GM19467 (cell line): ENCODE measurements around the gene PDE11A.
"Not testable (repeated sequence)": the region's sequence is repeated elsewhere in the genome, so short reads cannot be mapped to it uniquely, and the experiment has no call there.

ENCODE experiments used
- ATAC-seq: cut with Tn5 transposase; IDR thresholded peaks from one replicate; pipeline ENCODE4 v1.9.1; 2021; ENCODE audit warnings: mild to moderate bottlenecking, moderate library complexity; ENCODE audit not compliant: unreplicated experiment

PDE11A gene

DNA sequence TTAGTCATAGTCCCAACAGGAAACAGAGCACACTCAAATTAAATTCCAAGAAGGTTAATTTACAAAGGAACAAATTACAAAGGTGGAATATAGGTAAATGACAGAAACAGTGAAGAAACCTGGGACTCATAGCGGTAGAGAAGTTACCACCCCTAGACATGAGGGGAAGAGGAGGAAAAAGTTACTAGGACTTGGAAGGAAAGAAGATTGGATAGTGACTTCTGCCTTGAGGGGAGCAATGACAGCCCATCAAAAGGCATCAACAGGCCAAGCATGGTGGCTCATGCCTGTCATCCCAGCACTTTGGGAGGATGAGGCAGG is 2.4 kb upstream of the PDE11A start:
- ATAC-seq = no peak

DNA sequence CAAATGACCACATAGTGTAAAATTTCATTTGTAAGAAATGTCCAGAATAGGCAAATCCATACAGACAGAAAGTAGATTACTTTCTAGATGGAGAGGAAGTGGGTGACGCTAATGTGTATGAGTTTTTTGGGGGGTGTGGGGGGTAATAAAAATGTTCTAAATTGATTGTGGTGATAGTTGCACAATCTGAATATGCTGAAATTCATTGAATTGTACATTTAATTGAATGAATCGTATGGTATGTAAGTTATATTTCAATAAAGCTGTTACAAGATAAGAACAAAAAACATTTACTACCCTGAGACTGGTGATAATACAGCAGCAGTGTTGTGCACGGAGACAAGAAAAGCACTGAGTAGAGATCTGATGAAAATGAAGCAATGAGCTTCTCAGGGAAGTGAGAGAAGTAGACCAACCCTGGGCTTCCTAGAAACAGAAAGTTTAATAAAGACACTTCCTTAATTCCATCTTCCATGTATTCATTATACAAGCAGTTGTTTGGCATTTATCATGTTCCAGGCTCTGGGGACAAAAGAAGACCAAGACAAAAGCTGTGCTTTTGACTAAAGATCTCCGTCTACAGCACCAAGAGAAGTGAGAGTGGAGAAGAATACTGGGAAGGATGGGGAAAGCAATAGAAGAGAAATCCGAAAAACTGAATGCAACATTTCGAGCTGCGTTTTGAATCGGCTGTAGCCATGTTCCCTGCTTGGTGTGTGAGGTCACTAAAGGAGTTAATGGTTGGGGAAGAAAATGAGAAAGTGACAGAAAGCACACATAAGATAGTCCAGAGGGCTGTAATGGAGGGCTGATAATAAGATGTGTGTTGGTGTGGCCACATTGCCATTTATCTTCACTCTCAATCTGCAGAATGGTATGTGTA is 1.8 kb upstream of the PDE11A start:
- ATAC-seq = no peak

DNA sequence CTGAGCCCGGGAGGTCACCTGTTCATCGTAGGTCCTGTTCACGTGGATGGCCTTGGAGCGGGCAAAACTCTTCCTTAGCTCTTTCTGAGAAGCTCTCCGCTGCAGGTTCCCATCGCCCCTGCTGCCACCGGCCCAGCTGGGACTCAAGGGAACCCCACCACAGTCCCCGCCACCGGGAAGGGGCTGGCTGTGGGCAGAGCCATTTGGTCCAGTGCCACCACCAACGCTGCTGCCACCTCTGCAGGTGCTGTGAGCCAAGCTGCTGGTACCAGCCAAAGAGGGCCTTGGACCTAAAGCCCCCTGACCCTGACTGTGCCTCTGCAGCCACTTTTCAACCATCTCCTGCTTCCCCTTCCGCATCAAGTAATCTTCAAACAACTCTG is 586 bp downstream of the PDE11A start:
- no peak for ATAC-seq

DNA sequence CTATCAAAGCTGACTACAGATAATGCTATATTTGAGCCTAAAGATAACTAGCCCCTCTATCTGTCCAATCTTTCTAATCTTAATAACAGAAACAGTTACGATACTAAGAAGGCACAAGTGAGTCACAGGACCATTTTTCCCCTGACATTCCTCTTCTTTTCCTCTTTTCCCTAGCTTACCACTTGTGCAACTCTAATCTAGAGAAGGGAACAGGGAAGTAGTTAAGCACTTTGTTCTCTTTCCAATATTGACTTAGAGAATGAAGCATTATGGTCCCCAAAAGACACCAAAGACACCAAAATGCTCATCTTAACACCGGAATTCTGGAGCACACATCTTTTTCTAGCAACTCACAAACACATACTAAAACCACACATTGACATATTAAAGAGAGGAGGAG is 1.8 kb downstream of the PDE11A start:
- no peak for ATAC-seq

DNA sequence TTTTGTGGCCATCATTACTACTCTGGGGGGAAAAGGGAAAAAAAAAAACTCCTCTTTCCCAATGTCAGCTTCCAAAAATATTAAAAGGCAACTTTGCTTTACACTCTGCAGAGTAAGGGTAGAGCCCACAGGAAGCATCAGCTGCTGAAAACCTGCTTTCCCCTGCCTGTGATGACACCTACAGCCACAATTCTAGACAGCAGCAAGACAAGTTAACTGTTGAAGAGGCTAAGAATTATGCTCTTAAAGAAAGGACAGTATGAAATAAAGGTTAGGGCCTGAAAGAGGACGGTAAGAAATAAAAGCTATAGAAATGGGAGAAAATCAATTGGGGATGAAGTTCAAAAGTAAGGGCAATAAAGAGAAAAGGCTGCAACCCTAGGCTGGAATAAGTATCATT is 3.0 kb downstream of the PDE11A start:
- ATAC-seq = no peak

DNA sequence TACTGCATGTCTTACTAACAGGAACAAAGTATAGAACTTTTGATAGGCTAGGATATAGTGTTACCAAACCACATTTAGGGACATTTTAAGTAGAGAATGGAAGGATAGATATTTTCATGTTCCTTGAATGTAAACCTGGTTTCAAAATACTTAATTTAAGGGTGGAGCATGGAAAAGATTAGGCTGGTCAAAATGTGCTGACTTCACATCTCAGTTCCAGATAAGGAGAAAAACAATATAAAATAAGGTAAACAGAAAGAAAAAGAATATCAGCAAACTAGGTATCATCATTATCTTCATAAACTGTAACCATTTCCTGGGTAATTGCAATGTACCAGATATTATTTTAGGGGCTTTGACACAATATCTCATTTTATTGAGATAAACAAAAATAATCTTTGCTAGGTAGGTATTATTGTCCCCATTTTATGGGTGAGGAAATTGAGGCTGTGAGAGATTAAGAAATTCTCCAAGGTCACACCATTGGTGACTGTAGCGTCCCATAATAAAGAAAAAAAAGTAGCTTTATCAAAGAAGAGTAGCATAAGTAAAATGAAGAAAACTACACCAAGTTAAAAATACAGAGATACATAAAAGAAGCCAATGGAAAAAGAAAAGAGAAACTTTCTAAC is 3.6 kb downstream of the PDE11A start:
- no peak for ATAC-seq

DNA sequence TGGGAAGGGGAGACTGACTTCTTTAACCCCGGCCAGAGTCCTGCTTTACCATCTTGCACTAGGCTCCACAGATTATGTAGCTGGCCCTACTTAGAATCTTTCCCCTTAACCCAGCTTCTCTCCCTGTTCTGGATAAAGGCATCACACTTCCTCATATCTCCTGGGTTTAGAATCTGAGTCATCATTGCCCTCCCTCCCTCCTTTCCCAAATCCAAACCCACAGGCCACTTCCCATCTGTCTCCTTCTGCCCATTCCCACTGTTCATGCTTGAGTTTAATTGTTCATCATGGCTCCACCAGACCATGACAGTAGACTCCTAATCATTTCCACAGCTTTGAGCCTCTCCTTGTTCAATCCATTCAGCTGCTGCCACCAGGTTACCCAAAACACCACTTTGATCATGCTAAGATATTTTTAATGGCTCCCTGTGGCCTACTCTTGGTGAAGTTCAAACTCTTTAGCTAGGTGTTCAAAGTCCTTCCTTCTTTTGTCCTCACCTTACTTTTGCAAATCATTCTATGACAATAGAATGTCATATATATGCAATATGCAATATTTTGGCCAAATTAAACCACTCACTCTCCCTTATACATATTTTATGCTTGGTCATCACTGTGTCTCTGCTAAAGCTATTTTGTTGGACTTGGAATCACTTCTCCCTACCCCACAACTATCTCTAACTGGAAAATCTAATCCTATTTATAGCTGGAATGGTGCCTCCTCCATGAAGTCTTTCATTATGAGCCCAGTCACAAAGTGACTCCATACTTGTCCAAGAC is 5.5 kb downstream of the PDE11A start:
- ATAC-seq = no peak

DNA sequence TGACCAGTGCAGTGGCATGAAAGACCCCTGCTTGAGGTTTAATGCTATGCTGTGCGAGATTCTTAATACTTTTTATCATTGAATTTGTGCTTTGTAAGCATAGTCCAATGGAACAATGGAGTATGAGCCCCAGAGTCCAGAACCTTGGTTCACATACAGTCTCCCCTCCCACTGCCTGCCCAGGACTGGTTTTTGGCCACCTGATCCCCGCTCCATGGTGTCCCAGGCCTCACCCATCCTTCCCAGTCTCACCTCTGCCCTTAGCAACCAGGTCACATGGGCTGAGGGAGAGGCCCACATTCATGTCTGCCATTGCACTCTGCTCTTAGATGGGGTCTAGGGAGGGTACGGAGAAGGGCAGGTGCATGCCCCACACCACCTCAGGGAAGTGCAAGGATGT is 6.3 kb downstream of the PDE11A start:
- ATAC-seq = no peak

DNA sequence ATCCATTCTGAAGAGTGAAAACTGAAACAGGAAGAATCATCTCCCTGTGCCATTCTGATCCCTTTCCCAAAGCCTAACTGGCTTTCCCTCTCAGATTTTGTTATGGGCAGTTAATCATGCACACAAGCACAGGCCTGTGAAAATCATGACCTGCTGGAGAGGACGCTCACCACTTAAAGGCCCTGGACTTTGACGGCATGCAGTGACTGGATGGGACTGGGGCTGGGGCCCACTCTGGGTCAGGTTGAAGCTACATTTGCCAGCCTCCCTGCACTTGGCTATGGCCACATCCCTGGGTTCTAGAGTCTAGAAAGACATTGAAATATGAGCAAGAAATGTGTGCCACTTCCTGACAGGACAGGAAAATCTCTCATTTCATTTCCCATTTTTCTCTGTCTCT is 12.9 kb downstream of the PDE11A start:
- no peak for ATAC-seq

DNA sequence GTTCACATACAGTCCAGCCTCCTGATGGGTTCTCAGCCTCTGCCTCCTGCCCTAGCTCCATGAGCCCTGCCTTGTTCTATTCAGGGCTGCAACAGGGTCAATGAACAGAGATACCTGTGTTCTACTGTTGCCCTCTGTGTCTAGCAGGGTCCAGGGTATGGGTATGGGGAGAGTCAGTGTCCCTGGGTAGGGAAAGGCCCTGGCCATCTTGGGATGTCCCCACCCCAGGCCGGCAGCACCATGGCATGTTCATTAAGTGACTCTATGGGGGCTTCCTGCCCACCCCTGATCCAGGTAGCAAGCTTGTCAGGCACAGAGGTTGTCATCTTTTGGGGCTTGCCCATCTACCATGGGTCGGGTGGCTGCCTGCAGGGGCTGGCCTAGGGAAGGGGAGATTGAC is 13.5 kb downstream of the PDE11A start:
- no peak for ATAC-seq

DNA sequence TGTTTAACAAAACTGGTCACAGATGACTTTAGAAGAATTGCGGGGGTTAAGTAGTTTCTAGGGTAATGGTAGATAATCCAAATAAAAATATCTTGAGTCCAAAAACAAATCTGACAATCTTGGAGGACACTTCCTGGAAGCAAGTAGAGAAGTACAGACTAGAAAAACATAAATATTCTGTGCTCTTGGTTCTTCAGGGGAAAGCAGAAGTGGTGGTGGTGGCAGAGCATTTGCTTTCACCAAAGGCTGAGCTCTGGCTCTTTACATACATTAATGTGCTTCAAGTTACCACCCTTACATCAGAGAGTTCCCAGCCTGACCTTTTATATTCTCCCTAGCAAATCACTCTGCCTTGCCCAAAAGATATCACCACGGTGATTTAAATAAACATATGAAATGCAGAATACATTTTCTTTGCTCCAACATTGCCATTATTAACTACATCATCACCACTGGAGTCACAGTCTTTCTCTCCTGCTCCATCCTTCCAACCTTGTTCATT is 15.3 kb downstream of the PDE11A start:
- ATAC-seq = no peak

DNA sequence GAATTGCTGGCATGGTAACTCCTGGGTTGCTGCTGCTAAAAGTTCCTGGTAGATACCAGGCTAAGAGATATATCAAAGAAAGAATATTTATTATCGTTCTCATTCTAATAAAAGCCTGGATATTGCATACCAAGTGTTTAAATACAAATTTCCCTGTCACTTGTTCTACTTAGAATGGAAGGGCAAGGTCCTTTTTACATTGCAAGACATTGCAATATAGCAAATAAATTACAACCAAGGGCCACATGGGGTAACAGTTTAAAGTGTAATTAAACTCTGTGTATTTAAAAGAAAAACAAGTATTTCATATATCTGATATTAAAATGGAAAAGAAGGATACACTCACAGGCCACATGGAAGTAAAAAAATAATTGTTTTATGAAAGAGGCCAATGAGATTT is 16.2 kb downstream of the PDE11A start:
- no peak for ATAC-seq

DNA sequence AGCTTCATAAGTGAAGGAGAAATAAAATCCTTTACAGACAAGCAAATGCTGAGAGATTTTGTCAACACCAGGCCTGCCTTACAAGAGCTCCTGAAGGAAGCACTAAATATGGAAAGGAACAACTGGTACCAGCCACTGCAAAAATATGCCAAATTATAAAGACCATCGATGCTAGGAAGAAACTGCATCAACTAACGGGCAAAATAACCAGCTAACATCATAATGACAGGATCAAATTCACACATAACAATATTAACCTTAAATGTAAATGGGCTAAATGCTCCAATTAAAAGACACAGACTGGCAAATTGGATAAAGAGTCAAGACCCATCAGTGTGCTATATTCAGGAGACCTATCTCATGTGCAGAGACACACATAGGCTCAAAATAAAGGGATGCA is 21.3 kb downstream of the PDE11A start:
- ATAC-seq = not testable (repeated sequence)

DNA sequence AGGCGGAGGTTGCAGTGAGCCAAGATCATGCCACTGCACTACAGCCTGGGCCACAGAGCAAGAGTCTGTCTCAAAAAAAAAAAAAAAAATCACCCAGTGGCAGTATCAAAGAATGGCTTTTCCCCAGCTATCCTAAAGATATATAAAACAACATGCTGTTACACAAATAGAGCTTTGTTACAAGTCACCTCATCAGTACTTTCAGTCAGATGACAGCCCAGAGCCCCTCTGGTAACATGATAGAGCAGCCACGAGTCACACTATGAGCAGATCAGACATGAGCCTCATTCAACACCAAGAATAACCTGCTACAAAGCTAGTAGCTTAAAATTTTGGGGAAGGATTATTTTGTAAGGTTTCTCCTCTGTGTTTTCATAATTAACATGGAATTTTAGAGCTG is 25.2 kb downstream of the PDE11A start:
- no peak for ATAC-seq

DNA sequence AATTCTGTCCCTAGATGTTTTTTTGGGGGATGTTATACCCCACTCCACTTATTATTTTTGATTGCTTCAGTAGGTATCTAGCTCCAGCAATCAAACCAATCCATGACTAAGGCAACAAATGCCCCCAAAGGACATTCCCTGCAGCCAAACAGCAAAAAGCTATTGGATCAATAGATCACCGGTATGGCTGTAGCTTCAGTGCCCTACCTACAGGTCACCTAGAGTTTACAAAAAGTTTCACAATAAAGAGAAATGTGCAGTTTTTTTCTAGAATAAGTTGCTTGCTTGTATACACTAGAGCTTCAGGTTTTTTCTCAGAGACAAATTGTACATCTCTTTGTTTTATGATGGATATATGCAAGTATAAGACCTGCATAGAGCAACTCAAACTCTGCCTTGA is 27.7 kb downstream of the PDE11A start:
- ATAC-seq = no peak

DNA sequence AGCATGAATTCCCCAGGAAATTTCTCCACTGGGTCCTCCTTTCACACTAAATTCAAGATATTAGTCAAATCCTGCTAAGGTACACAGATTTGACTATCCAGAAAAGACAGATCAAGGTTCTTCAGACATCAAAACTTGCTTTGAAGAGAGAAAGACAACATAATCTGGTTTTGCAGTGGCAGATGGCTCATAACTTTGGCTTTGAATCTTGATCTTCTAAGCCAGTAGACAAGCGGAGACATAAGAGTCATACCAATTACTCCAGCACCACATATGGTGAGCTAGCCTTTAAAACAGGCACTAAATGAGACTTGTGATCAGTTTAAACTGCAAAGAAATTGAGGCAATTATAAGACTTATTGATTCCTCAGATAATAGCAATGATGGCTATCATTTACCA is 29.3 kb downstream of the PDE11A start:
- ATAC-seq = no peak

DNA sequence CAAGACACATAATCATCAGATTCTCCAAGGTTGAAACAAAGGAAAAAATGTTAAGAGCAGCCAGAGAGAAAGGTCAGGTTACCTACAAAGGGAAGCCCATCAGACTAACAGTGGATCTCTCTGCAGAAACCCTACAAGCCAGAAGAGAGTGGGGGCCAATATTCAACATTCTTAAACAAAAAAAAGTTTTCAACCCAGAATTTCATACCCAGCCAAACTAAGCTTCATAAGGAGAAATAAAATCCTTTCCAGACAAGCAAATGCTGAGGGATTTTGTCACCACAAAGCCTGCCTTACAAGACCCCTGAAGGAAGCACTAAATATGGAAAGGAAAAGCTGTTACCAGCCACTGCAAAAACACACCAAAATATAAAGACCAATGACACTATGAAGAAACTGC is 39.0 kb downstream of the PDE11A start:
- not testable (repeated sequence) for ATAC-seq

DNA sequence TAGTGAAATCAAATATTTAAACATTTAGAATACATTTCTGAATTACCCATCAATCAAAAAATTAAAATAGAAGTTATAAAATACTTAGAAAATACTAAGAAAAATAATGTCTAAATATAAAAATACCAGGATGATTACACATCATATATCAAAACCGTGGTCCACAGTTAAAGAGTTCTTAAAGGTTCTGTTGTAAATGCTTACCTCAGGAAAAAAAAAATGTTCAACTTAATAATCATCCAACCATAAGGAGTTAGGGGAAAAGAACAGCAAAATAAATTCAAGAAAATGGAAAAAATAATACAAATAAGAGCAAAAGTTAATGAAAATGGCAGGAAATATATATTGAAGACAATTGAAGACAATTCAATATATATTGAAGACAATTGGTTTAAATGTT is 43.2 kb downstream of the PDE11A start:
- no peak for ATAC-seq

DNA sequence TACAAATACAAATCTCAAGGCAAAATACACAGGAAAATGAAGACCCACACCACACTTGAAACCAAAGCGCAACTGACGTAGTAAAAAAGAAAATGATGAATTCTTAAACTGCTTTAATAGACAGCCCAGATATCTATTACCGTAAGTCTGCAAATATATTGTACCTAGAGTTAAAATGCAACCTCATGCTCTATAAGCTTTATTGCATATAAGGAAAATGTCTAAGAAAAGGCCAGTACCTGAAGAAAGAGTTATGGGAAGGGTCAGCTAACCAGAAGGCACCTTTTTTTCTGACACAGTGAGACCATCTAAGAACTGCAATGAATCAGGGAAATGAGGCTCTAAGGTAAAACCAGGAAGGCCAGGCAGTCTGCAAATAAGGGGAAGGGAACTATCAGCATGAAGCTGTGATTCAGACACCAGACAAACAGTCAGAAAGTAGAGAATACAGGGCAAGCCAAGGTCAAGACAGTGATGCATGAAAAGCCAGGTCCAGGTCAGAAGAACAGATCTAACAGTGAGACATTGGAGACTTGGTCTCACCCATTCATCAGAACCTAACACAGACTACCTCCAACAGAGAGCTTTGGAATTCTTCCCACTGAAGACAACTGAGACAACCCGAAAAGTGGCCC is 46.9 kb downstream of the PDE11A start:
- ATAC-seq = no peak

DNA sequence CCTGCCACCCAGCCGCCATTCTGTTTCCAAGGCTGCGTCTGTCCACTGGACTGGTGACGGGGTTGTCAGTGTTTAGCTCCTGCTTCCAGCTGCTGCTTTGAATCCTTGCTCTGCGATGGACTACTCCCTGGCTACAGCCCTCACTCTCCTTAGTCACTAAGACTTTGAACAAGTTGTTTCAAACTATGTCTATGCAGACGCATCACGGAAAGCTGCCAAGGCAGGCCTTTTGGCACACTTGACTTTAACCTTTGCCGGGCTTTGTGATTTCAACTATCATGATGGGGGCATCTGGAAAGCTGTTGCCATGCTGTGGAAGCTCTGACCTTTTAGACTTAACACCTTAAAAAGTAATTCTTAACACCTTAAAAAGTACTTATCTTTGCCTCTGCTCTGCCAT is 54.4 kb downstream of the PDE11A start:
- no peak for ATAC-seq

DNA sequence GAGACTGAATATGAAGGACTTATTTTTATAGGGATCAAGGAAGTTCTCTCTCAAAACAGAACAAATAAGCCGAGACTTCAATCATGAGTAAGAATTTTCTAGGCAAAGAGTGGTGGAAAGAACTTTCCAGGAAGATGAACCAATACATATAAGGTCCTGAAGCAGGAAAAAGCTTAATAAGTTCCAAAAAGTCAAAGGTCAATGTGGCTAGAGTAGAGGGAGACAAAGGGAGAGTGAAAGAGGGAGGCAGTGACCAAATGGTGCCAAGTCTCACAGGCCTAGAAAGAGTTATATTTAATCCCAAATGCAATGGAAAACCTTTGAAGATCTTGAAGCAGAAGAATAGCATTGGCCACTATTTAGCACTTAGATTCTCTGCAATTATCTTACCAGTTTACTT is 56.0 kb downstream of the PDE11A start:
- no peak for ATAC-seq
